ENCODE results near the gene DGUOK. TPM values are rescaled to one million over a fixed set of nuclear protein-coding genes. Genes with fewer than 3 reads are reported as not detected.

DGUOK gene
- total RNA-seq, 1 donor from 2014 or later, result 52.3 TPM

DNA sequence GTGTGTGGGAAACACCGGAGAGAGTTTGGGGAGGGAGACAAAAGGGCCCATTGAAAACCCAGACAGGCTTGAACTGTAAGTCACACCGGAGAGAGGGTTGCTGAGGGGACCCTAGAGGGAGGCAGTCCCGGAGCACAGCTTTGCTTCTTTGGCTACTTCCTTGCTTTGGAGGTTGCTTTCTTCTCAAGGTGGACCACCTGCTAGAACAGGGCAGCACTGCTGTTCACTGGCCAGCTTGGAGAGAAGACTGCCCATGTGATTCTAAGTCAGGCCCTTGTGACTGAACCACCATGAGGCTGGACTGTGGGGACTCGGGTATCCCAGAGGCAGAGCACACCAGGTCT lies 29.5 kb upstream of the DGUOK start:
- no peaks in the 10 kb centered on the region for H3K36me3 ChIP-seq
- H3K4me3 ChIP-seq, result peak overlapping the region; percentile 38 to 44
- no peaks in the 10 kb centered on the region for H3K27me3 ChIP-seq
- peaks cover 7% of the 10 kb centered on the region for H3K4me1 ChIP-seq
- TF ChIP-seq, protein P1, sequence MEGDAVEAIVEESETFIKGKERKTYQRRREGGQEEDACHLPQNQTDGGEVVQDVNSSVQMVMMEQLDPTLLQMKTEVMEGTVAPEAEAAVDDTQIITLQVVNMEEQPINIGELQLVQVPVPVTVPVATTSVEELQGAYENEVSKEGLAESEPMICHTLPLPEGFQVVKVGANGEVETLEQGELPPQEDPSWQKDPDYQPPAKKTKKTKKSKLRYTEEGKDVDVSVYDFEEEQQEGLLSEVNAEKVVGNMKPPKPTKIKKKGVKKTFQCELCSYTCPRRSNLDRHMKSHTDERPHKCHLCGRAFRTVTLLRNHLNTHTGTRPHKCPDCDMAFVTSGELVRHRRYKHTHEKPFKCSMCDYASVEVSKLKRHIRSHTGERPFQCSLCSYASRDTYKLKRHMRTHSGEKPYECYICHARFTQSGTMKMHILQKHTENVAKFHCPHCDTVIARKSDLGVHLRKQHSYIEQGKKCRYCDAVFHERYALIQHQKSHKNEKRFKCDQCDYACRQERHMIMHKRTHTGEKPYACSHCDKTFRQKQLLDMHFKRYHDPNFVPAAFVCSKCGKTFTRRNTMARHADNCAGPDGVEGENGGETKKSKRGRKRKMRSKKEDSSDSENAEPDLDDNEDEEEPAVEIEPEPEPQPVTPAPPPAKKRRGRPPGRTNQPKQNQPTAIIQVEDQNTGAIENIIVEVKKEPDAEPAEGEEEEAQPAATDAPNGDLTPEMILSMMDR (IDR thresholded peaks at IDR 0.05), result no peak
- TF ChIP-seq POLR2AphosphoS5 (IDR thresholded peaks at IDR 0.05; ENCODE audit: insufficient read depth in 1 of 2, low read depth in 1 of 2) (peak in 1 of 2 donors; percentile 25), POLR2A (IDR thresholded peaks at IDR 0.05) (no peak)
- no peaks in the 10 kb centered on the region for H3K9me3 ChIP-seq
- no peak for DNase-seq (ENCODE audit: extremely low spot score in 2 of 2)
- intact Hi-C loops (cut with DNase I), result no loop called here
- H3K27ac ChIP-seq, result peak overlapping the region; percentile 79

DNA sequence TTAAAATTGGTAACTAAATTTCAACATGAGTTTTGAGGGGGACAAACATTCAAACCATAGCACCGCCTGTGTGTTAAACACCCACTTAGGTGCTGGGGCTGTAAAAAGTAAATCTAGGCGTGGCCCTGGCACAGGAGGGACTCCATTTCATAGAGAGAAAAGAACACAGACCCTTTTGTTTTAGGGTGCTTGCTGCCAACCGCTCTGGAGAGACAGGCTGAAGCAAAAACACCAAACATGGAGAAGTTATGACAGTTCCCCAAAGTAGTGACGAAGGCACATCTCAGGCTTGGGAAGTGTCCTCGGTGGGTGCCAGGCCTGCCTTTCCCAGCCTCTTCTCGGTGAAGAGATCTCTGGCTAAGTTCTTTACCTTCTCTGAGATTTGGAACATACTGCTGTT lies 28.7 kb upstream of the DGUOK start:
- Histone ChIP-seq H3K27me3 (no peaks in the 10 kb centered on the region), H3K4me1 (peaks cover 7% of the 10 kb centered on the region), H3K36me3 (no peaks in the 10 kb centered on the region), H3K9me3 (no peaks in the 10 kb centered on the region), H3K4me3 (peak overlapping the region; percentile 38 to 44), H3K27ac (peak overlapping the region; percentile 79)
- no peak for DNase-seq (ENCODE audit: extremely low spot score in 2 of 2)
- no peak for TF ChIP-seq POLR2AphosphoS5 (IDR thresholded peaks at IDR 0.05; ENCODE audit: insufficient read depth in 1 of 2, low read depth in 1 of 2)
- TF ChIP-seq POLR2A (IDR thresholded peaks at IDR 0.05), result no peak
- TF ChIP-seq, protein P1 (IDR thresholded peaks at IDR 0.05), result no peak
- intact Hi-C loops (cut with DNase I), result no loop called here

DNA sequence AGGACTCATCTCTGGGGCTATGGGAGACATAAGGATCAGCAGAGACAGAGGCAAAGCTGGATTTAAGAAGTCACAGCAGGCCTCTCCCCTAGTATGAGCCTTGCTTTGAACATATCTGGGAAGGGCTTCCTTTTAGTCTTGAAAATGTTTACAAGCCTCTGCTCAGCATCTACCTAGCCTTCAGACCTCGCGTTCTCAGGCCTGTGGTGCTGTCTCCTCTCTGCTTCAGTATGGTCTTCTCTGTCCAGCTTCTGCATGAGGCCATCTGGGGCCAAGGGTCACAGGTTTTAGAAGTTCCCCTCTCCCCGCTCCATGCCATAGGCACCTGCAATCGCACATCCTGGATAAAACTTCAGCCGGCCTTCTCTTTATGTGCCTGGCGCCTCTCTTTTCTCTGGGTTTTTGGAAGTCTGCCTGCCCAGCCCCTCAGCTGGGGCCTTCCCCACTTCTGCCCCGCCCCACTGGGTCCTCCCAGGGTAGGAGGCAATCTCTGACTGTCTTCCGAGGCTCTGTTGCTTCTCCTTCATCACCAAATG lies 26.8 kb upstream of the DGUOK start:
- H3K4me3 ChIP-seq, result peak overlapping the region in 1 of 2 donors; percentile 10
- H3K27me3 ChIP-seq, result no peaks in the 10 kb centered on the region
- TF ChIP-seq, protein P1 (IDR thresholded peaks at IDR 0.05), result no peak
- TF ChIP-seq POLR2AphosphoS5 (IDR thresholded peaks at IDR 0.05; ENCODE audit: insufficient read depth in 1 of 2, low read depth in 1 of 2), result peak in 1 of 2 donors; percentile 46
- H3K4me1 ChIP-seq, result peaks cover 7% of the 10 kb centered on the region
- no peaks in the 10 kb centered on the region for H3K9me3 ChIP-seq
- no peak overlapping the region for H3K27ac ChIP-seq
- DNase-seq (ENCODE audit: extremely low spot score in 2 of 2), result no peak
- intact Hi-C loops (cut with DNase I), result no loop called here
- H3K36me3 ChIP-seq, result no peaks in the 10 kb centered on the region

DNA sequence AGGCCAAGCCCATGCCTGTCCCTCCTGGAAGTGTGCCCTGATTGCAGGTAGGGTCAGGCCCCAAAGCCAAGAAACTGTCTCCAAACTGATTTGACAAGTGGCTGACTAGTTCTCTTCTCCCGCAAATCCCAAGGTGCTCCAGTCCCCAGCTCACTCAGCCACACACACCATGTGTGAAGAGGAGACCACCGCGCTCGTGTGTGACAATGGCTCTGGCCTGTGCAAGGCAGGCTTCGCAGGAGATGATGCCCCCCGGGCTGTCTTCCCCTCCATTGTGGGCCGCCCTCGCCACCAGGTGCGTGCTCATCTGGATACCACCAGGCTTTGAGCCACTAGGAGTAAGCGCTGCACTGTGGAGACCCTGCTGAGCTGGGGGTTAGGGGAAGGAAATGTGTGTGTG lies 25.5 kb upstream of the DGUOK start:
- Histone ChIP-seq H3K4me1 (peaks cover 7% of the 10 kb centered on the region), H3K27ac (no peak overlapping the region), H3K9me3 (no peaks in the 10 kb centered on the region), H3K4me3 (no peak overlapping the region), H3K36me3 (no peaks in the 10 kb centered on the region), H3K27me3 (no peaks in the 10 kb centered on the region)
- no peak for DNase-seq (ENCODE audit: extremely low spot score in 2 of 2)
- TF ChIP-seq POLR2AphosphoS5 (IDR thresholded peaks at IDR 0.05; ENCODE audit: insufficient read depth in 1 of 2, low read depth in 1 of 2) (peak in 1 of 2 donors; percentile 59), POLR2A (IDR thresholded peaks at IDR 0.05) (no peak)
- TF ChIP-seq, protein P1 (IDR thresholded peaks at IDR 0.05), result no peak
- intact Hi-C loops (cut with DNase I), result no loop called here

DNA sequence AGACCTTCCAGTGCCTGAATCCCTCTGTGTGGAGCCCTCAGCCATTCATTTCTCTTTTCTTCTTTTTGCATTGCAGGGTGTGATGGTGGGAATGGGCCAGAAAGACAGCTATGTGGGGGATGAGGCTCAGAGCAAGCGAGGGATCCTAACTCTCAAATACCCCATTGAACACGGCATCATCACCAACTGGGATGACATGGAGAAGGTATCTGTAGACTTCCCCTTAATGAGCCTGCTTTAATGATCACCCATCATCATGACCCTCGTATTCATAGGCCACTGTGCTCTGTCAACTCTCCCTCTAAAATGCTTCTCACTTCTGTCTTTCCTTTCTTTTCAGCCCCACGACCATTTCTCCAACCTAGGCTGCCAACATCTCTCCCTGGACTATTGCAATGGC lies 24.4 kb upstream of the DGUOK start:
- Histone ChIP-seq H3K27ac (no peak overlapping the region), H3K4me3 (no peak overlapping the region), H3K36me3 (no peaks in the 10 kb centered on the region), H3K27me3 (no peaks in the 10 kb centered on the region), H3K9me3 (no peaks in the 10 kb centered on the region), H3K4me1 (no peaks in the 10 kb centered on the region)
- no peak for TF ChIP-seq POLR2AphosphoS5 (IDR thresholded peaks at IDR 0.05; ENCODE audit: insufficient read depth in 1 of 2, low read depth in 1 of 2)
- no peak for TF ChIP-seq POLR2A (IDR thresholded peaks at IDR 0.05)
- TF ChIP-seq, protein P1 (IDR thresholded peaks at IDR 0.05), result no peak
- no peak for DNase-seq (ENCODE audit: extremely low spot score in 2 of 2)
- intact Hi-C loops (cut with DNase I), result no loop called here
